Cardiac muscle cell (in vitro differentiated cells and primary cell): ENCODE data around the gene PGAM1. TPM values are rescaled to one million over a fixed set of nuclear protein-coding genes. Genes with fewer than 3 reads are reported as not detected.

Source experiments
- DNase-seq, 2 donors: peaks; one replicate each; pipeline versions ENCODE4 v3.0.0 to v3.0.0-alpha.2; 2010 to 2017; ENCODE audit warnings: low read depth in 1 of 2, low spot score in 1 of 2
- H3K27ac ChIP-seq: fragments of 200-600 bp; sonication (generic); 2 replicates; pipeline ENCODE4 v1.5.1; 2016
- H3K27me3 ChIP-seq: fragments of 200-600 bp; sonication (generic); 2 replicates; pipeline ENCODE4 v1.6.0; 2016; ENCODE audit warnings: control low read depth
- H3K36me3 ChIP-seq: fragments of 200-600 bp; sonication (generic); 2 replicates; pipeline ENCODE4 v1.5.1; 2016; ENCODE audit warnings: control low read depth
- H3K4me1 ChIP-seq: fragments of 200-600 bp; sonication (generic); 2 replicates; pipeline ENCODE4 v1.8.1; 2017; ENCODE audit warnings: low read depth, mild to moderate bottlenecking, mixed run types
- H3K4me3 ChIP-seq: fragments of 200-600 bp; sonication (generic); 2 replicates; pipeline ENCODE4 v1.5.1; 2016; ENCODE audit warnings: mild to moderate bottlenecking
- H3K9me3 ChIP-seq: fragments of 200-600 bp; sonication (generic); 2 replicates; pipeline ENCODE4 v1.5.1; 2017; ENCODE audit warnings: low read depth, mild to moderate bottlenecking, control low read depth
- polyA plus RNA-seq: library from polyadenylated mRNA; unstranded; fragments of >200 nt; fragmentation: Nextera tagmentation; extraction: Ambion mirVana; gene quantifications from 2 replicates; pipeline ENCODE4 v1.2.1, GENCODE V29; 2016
- total RNA-seq: library from RNA; depleted of rRNA; stranded (reverse); fragments of >200 nt; gene quantifications from 2 replicates; pipeline ENCODE4 v1.2.3, GENCODE V29; 2016
- TF ChIP-seq, protein P1 (sequence below): IDR thresholded peaks from 2 replicates; pipeline ENCODE4 v1.5.1; 2012; ENCODE audit warnings: low read depth, mild to moderate bottlenecking, low read length

The PGAM1 gene
- total and polyA plus RNA-seq, 2 experiments from 2014 or later = 912 to 1,889 TPM

DNA sequence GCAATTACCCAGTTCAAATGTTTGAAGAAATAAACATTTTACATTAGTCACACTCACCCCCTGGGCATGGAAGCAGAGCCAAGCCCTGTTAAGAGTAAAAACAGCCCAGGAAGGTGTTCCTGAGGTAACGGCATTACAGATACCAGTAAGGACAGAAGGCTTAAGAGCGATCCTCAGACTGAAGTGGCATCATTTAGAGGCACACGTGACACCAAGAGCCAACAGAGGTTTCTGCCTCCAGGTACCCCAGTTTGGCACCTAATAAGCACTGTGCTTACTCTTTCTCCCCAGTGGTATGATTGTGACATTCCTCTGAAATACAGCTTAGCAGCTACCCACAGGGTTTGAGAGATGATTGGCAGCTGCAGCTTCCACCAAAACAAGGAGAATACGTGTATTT, 55.1 kb downstream of the PGAM1 start:
- H3K4me1 ChIP-seq = no peaks in the 10 kb centered on the region
- H3K36me3 ChIP-seq = peaks cover 26% of the 10 kb centered on the region
- no peaks in the 10 kb centered on the region for H3K9me3 ChIP-seq
- no peaks in the 10 kb centered on the region for H3K27me3 ChIP-seq
- H3K4me3 ChIP-seq = no peak overlapping the region
- TF ChIP-seq, protein P1, sequence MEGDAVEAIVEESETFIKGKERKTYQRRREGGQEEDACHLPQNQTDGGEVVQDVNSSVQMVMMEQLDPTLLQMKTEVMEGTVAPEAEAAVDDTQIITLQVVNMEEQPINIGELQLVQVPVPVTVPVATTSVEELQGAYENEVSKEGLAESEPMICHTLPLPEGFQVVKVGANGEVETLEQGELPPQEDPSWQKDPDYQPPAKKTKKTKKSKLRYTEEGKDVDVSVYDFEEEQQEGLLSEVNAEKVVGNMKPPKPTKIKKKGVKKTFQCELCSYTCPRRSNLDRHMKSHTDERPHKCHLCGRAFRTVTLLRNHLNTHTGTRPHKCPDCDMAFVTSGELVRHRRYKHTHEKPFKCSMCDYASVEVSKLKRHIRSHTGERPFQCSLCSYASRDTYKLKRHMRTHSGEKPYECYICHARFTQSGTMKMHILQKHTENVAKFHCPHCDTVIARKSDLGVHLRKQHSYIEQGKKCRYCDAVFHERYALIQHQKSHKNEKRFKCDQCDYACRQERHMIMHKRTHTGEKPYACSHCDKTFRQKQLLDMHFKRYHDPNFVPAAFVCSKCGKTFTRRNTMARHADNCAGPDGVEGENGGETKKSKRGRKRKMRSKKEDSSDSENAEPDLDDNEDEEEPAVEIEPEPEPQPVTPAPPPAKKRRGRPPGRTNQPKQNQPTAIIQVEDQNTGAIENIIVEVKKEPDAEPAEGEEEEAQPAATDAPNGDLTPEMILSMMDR = no peak
- DNase-seq = no peak
- H3K27ac ChIP-seq = no peak overlapping the region

DNA sequence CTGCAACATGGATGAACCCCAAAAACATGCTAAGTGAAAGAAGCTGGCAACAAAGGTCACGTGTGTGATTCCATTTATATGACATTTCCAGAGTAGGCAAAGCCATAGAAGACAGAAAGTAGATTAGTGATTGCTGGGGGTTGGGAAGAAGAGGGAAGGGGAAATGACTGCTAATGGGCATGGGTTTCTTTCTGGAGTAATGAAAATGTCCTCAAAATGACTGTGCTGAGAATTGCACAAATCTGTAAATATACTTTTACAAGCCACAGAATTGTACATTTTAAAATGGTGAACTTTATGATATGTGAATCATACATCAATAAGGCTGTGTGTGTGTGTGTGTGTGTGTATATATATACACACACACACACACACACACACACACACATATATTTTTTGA, 56.4 kb downstream of the PGAM1 start:
- Histone ChIP-seq H3K4me3 (no peak overlapping the region), H3K36me3 (peaks cover 21% of the 10 kb centered on the region)
- TF ChIP-seq, protein P1 = no peak

More for the DNA sequence above, 56.4 kb downstream of the PGAM1 start:
- Histone ChIP-seq H3K27me3 (no peaks in the 10 kb centered on the region), H3K9me3 (no peaks in the 10 kb centered on the region), H3K4me1 (no peaks in the 10 kb centered on the region), H3K27ac (no peak overlapping the region)
- no peak for DNase-seq

Other genes with a start within 250 kb of the PGAM1 start
- gene SLIT1, start 240.2 kb upstream of the PGAM1 start, total RNA-seq = 2.4 and 11.0 TPM in 2 replicates
- 3.3 and 5.6 TPM in 2 replicates for gene SLIT1, start 240.2 kb upstream of the PGAM1 start, polyA plus RNA-seq
- 7.5 and 18.7 TPM in 2 replicates for gene ARHGAP19, start 133.6 kb upstream of the PGAM1 start, total RNA-seq
- gene ARHGAP19, start 133.6 kb upstream of the PGAM1 start, polyA plus RNA-seq = 5.3 and 15.8 TPM in 2 replicates
- 12.7 and 17.3 TPM in 2 replicates for gene FRAT1, start 106.9 kb upstream of the PGAM1 start, total RNA-seq
- gene FRAT1, start 106.9 kb upstream of the PGAM1 start, polyA plus RNA-seq = 12.3 and 22.8 TPM in 2 replicates
- gene FRAT2, start 91.5 kb upstream of the PGAM1 start, total RNA-seq = 25.4 and 30.6 TPM in 2 replicates
- gene FRAT2, start 91.5 kb upstream of the PGAM1 start, polyA plus RNA-seq = 30.1 and 41.7 TPM in 2 replicates
- gene RRP12, start 24.9 kb upstream of the PGAM1 start, total RNA-seq = 14.5 and 16.2 TPM in 2 replicates
- 14.8 and 14.9 TPM in 2 replicates for gene RRP12, start 24.9 kb upstream of the PGAM1 start, polyA plus RNA-seq
- 33.6 and 38.3 TPM in 2 replicates for gene EXOSC1, start 19.8 kb downstream of the PGAM1 start, total RNA-seq
- gene EXOSC1, start 19.8 kb downstream of the PGAM1 start, polyA plus RNA-seq = 56.5 and 75.0 TPM in 2 replicates
- 30.8 and 43.2 TPM in 2 replicates for gene ZDHHC16, start 20.0 kb downstream of the PGAM1 start, total RNA-seq
- 58.4 and 85.5 TPM in 2 replicates for gene ZDHHC16, start 20.0 kb downstream of the PGAM1 start, polyA plus RNA-seq
- 94.0 and 124 TPM in 2 replicates for gene MMS19, start 72.2 kb downstream of the PGAM1 start, total RNA-seq
- 72.5 and 85.6 TPM in 2 replicates for gene MMS19, start 72.2 kb downstream of the PGAM1 start, polyA plus RNA-seq
- gene UBTD1, start 72.7 kb downstream of the PGAM1 start, total RNA-seq = 9.5 and 13.5 TPM in 2 replicates
- gene UBTD1, start 72.7 kb downstream of the PGAM1 start, polyA plus RNA-seq = 13.1 and 15.8 TPM in 2 replicates
- gene ANKRD2, start 146.6 kb downstream of the PGAM1 start, total RNA-seq = not detected in 2 replicates
- gene ANKRD2, start 146.6 kb downstream of the PGAM1 start, polyA plus RNA-seq = not detected in 2 replicates
- gene HOGA1, start 158.2 kb downstream of the PGAM1 start, total RNA-seq = 2.1 and 3.8 TPM in 2 replicates
- gene HOGA1, start 158.2 kb downstream of the PGAM1 start, polyA plus RNA-seq = 2.1 and 5.3 TPM in 2 replicates
- 0.25 and 0.30 TPM in 2 replicates for gene C10orf62, start 163.5 kb downstream of the PGAM1 start, total RNA-seq
- not detected in 2 replicates for gene C10orf62, start 163.5 kb downstream of the PGAM1 start, polyA plus RNA-seq
- gene MORN4, start 207.3 kb downstream of the PGAM1 start, total RNA-seq = 16.8 and 18.7 TPM in 2 replicates
- 48.1 and 61.4 TPM in 2 replicates for gene MORN4, start 207.3 kb downstream of the PGAM1 start, polyA plus RNA-seq
- 19.7 and 24.9 TPM in 2 replicates for gene PI4K2A, start 214.5 kb downstream of the PGAM1 start, total RNA-seq
- gene PI4K2A, start 214.5 kb downstream of the PGAM1 start, polyA plus RNA-seq = 15.8 and 20.1 TPM in 2 replicates